NCI-H1694 (cell line): ENCODE measurements around the gene SH3BP1.
A peak's percentile ranks its signal among the peaks of the same experiment; 100 is the strongest.
"Not testable (repeated sequence)": the region's sequence is repeated elsewhere in the genome, so short reads cannot be mapped to it uniquely, and the experiment has no call there.

Source experiments
- DNase-seq: peaks from one replicate; lab custom pipeline; 2025; lab: John Stamatoyannopoulos, UW

SH3BP1 gene

GRCh38 chr22:37633625-37634416 lies 5.6 kb upstream of the SH3BP1 start:
- peak; percentile 56 for DNase-seq

- DNase-seq, result no peak
Observed at GRCh38 chr22:37634417-37634924, 5.0 kb upstream of the SH3BP1 start.

GRCh38 chr22:37635157-37635556 lies 4.3 kb upstream of the SH3BP1 start:
- DNase-seq, result no peak

- DNase-seq, result no peak
Observed at GRCh38 chr22:37636186-37636948, 3.1 kb upstream of the SH3BP1 start.

- no peak for DNase-seq
Observed at GRCh38 chr22:37636949-37637273, 2.6 kb upstream of the SH3BP1 start.

GRCh38 chr22:37638391-37639069 lies 939 bp upstream of the SH3BP1 start:
- no peak for DNase-seq

- no peak for DNase-seq
Observed at GRCh38 chr22:37639771-37640590, 512 bp downstream of the SH3BP1 start.

- DNase-seq, result no peak
Observed at GRCh38 chr22:37640591-37641560, 1.4 kb downstream of the SH3BP1 start.

GRCh38 chr22:37641561-37641949 lies 2.1 kb downstream of the SH3BP1 start:
- DNase-seq, result no peak

GRCh38 chr22:37643225-37643847 lies 3.9 kb downstream of the SH3BP1 start:
- DNase-seq, result peak; percentile 65

- DNase-seq, result no peak
Observed at GRCh38 chr22:37647317-37647716, 7.8 kb downstream of the SH3BP1 start.

GRCh38 chr22:37647928-37648327 lies 8.5 kb downstream of the SH3BP1 start:
- no peak for DNase-seq

- no peak for DNase-seq
Observed at GRCh38 chr22:37650463-37651136, 11.1 kb downstream of the SH3BP1 start.

GRCh38 chr22:37654563-37655251 lies 15.2 kb downstream of the SH3BP1 start:
- no peak for DNase-seq

- no peak for DNase-seq
Observed at GRCh38 chr22:37655252-37655563, 15.7 kb downstream of the SH3BP1 start.

- DNase-seq, result not testable (repeated sequence)
Observed at GRCh38 chr22:37656583-37656982, 17.1 kb downstream of the SH3BP1 start.

- DNase-seq, result no peak
Observed at GRCh38 chr22:37657590-37658132, 18.2 kb downstream of the SH3BP1 start.

GRCh38 chr22:37658133-37659065 lies 18.9 kb downstream of the SH3BP1 start, which contains the start of gene PDXP:
Gene PDXP, plus strand, starts transcription at chr22:37658723. Its CDS starts 60 bp downstream, at chr22:37658783.
- DNase-seq, result peak; percentile 98
